ENCODE data around the gene HNMT. TPM values are rescaled to one million over a fixed set of nuclear protein-coding genes. Genes with fewer than 3 reads are reported as not detected.

HNMT gene
- total RNA-seq, 1 experiment from 2014 or later: 9.8 TPM

DNA sequence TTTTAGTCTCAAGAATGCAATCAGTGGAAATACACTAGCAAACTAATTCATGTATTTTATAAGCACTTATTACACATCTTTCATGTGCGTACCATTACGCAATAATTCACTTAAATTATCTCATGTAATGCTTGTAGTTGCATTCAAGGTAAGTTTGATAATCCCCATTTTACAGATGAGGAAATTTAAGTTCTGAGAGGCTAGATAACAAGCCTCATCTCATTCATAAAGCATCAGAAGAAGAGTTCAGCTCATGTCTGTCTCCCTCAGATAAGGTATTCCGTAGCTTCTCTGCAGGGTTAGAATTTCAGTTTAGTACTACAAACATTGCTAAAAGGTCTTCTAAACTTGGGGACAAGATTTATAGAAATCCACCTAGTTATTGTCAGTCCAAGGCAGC, 47.8 kb downstream of the HNMT start:
- DNase-seq (ENCODE audit: low read depth): no peak

- no peak for DNase-seq (ENCODE audit: low read depth)
Observed at GRCh38 chr2:138012968-138013367, 48.7 kb downstream of the HNMT start.

GRCh38 chr2:138013639-138014038, 49.4 kb downstream of the HNMT start:
- DNase-seq (ENCODE audit: low read depth): no peak

- no peak for DNase-seq (ENCODE audit: low read depth)
Observed at GRCh38 chr2:138015494-138015893, 51.2 kb downstream of the HNMT start.

DNA sequence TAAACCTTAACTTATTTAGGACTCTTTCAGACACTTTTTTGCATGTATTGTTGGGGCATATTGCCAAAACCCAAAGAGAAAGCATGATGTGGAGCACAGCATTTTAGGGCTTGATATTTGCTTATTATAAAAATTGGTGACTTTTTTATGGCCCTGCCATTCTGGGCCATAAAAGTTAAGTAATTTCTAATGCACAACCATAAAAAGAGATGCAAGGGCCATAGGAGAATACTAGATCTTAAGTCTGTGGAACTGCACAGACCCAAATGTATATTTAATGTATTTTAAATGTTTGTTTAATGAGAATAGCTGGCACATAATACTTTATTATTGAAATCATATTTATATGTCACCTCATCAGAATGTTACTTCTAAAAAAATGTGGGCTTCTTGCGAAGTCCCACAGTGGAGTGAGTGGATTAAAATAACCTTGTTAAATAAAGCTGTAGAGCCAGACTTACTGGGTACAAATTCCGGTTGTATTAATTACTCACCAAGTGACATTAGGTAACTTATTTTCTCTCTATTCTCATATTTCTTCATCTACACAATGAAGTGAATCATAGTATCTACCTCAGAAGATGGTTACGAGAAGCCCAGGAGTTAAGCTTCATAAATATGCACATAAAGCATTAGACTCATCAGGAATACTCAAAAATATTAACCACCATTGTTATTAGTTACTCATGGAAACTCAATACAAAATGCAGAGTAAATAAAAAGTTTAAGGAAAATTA, 52.2 kb downstream of the HNMT start:
- DNase-seq (ENCODE audit: low read depth): no peak

- DNase-seq (ENCODE audit: low read depth): no peak
Observed at GRCh38 chr2:138017824-138018223, 53.6 kb downstream of the HNMT start.

DNA sequence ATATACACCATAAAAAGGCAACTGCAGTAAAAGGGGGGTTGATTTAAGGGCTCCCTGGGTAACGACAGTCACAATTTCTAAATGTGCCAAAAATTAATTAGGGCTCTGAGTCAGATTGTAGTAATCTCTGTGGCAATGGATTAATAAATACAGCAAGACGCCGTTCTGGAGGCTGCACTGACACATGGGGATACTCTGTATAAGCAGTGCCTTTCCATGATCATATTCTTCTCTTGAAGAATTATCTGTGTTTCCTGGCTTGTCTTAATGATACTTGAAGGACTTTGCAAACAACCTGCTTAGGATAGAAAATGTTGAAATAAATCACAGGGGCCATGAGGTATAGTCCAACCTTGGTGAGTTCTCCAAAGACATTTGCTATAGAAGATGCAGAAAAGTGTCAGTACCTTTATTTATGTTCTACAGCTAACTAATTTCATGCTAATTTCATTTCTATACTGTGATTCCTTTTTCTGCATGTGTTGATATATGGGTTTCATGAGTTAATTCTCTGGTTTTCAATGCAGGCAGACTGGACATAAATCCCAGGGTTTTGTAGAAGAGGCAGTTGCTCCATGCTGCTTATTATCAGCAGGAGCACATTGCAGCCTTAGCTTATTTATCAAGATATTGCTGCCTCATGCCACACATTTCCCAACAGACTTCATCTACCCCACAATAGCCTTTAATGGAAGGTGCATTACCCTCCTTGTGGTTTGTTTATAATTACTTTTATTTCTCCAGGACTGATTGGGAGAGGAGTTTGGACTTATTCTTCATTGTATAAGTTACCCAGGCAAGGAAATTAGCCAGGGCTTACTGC, 54.8 kb downstream of the HNMT start:
- DNase-seq (ENCODE audit: low read depth): no peak

DNA sequence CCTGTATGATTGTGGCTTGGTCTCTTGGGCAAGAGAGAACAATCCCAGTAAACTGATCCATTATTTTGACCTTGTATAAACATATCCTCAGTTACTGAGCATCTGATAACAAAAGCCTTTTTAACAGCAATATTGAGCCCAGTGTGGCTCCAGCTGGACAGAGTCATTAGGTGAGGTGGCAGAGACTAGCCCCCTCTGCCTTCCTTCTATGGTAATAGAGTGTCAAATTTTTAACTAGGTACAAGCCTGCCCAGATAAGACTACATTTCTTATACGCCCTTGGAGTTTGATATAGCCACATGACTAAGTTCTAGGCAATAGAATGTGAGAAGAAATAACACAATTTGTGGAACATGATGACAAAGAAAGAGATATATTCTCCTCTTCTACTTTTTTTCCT, 56.2 kb downstream of the HNMT start:
- DNase-seq (ENCODE audit: low read depth): peak; percentile 5

DNA sequence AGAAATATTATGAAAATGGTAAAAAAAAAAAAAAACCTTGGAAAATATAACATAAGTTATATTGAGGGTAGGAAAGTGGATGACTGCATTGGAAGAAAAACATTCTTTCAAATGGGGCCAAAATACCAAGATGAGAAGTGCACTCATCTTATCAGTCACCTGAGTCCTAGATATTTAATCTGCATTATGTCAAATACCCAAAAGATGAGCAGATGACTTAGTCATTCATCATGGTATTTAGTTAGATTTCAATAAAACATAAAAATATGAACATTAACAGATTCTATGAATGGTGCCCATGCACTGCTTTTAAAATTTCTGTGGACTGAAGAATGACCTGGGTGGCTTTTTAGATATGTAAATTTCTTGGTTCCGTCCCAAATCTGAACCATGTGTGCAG, 56.9 kb downstream of the HNMT start:
- no peak for DNase-seq (ENCODE audit: low read depth)

- DNase-seq (ENCODE audit: low read depth): peak; percentile 16
Observed at GRCh38 chr2:138023298-138023697, 59.0 kb downstream of the HNMT start.

DNA sequence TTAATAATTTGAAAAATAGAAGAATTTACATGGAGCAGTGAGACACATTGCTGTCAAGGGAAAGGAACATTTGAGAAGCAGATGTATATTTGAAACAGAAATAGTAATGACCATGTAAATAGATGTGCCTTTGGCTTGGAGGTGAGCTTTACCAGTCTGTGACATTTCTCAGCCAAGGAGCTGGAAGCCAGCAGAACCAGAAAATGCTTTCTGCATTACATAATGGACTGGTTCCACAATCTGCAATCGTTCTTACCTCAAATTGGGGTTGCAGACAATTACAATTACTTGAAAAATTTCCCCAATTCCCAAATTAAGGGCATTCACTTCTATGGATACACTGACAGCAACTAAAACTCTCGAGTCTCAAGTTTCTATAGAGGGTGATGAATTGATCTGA, 59.7 kb downstream of the HNMT start:
- DNase-seq (ENCODE audit: low read depth): no peak

- no peak for DNase-seq (ENCODE audit: low read depth)
Observed at GRCh38 chr2:138026111-138027020, 62.1 kb downstream of the HNMT start.

- no peak for DNase-seq (ENCODE audit: low read depth)
Observed at GRCh38 chr2:138028538-138028937, 64.3 kb downstream of the HNMT start.

DNA sequence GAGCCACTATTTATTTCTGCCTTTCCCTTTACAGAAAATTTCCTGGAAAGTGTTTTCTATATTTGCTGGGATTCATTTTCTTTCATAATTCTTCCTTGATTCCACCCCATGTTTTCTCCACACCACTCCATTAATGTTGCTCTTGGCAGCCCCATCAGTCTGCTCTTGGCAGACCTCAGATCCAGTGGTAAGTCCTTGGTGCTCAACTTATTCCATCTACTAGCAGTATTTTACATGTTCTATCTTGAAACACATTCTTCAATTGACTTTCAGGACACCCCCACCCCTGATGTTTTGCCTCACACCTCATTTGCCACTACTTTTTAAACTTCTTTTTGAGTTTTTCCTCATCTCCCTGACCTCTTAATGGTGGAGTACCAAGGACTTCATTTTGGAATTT, 65.0 kb downstream of the HNMT start:
- DNase-seq (ENCODE audit: low read depth): no peak

DNA sequence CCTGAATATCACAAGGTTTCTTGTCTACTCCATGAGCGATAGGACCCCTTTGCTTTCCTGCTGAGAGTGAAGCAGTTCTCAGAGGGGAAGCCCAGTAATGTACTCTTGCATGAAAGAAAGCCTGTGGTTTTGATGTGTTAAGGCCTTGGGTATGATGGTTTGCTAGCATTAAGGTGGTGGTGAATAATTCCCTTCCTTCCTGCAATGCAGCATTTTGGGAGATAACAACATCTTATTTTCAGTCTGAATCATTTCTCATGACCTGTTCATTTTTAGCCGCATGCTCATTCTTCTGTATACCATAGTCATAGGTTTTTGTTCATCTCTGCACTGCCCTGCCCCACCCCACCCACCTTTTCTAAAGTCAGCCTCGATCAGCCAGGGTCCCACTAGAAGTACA, 66.2 kb downstream of the HNMT start:
- DNase-seq (ENCODE audit: low read depth): peak; percentile 53

DNA sequence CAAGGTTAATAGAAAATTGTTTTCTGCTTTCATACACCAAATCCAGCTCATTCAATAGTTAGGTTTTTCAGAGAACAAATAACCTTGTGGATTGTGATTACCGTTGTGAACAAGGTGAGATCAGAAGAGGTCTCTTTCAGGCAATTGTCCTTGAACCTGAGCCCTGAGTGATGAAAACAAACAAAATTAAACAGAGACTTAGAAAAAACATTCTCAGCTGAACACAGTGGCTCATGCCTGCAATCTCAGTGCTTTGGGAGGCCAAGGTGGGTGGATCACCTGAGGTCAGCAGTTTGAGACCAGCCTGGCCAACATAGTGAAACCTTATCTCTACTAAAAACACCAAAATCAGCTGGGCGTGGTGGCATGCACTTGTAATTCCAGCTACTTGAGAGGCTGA, 68.1 kb downstream of the HNMT start:
- no peak for DNase-seq (ENCODE audit: low read depth)

DNA sequence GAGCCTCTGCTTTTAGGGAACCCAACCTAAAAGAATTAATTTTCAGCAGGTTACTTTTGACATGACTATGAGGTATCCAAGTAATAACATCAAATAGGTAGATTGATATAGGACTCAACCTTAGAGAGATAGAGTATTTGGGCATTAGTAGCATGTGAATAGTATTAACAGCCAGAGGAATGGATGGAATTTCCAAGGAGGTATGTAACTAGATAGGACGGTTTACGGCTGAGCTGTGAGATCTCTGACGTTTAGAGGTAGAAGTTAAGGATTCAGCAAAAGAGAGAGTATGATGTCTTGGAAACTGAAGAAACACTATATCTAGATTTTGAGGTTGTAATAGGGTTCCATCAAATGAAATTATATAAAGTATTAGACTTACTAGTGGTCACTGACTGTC, 70.3 kb downstream of the HNMT start:
- no peak for DNase-seq (ENCODE audit: low read depth)

GRCh38 chr2:138035608-138036217, 71.4 kb downstream of the HNMT start:
- DNase-seq (ENCODE audit: low read depth): no peak

- DNase-seq (ENCODE audit: low read depth): no peak
Observed at GRCh38 chr2:138036522-138036921, 72.2 kb downstream of the HNMT start.

DNA sequence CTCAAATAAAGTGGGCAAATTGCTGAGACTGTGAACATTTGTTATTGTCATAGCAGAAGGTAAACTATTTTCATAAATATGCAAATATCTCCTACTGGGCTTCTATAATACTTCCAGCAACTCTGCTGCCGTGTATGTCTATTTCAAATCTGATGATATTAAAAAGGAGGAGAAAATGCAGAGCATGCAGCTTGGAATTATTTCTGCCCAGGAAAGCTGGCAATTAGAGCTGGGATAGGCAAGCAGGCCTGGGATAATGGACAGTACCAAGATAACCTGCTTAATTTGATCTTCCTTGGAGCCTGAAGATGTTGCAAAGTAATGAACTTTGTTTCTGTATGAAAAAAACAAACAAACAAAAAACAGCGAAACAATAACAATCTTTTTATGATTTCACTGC, 72.8 kb downstream of the HNMT start:
- DNase-seq (ENCODE audit: low read depth): no peak

DNA sequence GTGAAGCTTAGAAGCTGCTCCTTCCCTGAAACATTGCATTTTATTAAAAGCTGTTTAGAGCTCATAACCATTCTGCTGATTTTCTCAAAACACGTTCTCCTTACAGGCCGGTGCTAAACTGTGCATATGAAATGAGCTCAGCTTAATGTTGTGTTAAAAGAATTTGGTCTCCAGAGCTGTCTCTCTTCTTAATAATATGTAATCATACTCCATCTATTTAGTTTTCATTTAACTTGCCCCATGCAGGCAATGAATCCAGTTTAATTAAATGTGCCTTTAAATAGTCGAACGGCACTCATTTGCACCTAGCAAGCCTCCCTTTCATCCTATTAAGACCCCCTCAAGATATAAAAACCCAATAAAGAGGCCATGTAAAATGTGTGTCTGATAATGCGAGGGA, 76.3 kb downstream of the HNMT start:
- DNase-seq (ENCODE audit: low read depth): no peak

GRCh38 chr2:138042311-138042710, 78.0 kb downstream of the HNMT start:
- DNase-seq (ENCODE audit: low read depth): no peak

All from M059J (cell line).